Measurements from ENCODE around the gene HOXC13. TPM values are rescaled to one million over a fixed set of nuclear protein-coding genes. Genes with fewer than 3 reads are reported as not detected.

HOXC13 gene
- total RNA-seq, 2 experiments from 2014 or later = not detected

GRCh38 chr12:53937596-53938325, 870 bp upstream of the HOXC13 start:
- H3K27ac Mint-ChIP-seq = no peak overlapping the region
- ATAC-seq (ENCODE audit: poor library complexity) (no peak), DNase-seq (no peak)
- no peak overlapping the region for H3K4me3 Mint-ChIP-seq
- no peaks in the 10 kb centered on the region for H3K36me3 Mint-ChIP-seq (ENCODE audit: low read depth)
- no peaks in the 10 kb centered on the region for H3K36me3 ChIP-seq (ENCODE audit: insufficient read depth, low read length)
- H3K27me3 Mint-ChIP-seq = peaks cover 90% of the 10 kb centered on the region
- intact Hi-C loops (cut with DNase I, micrococcal nuclease) = loop anchor here in 1 of 2 experiments (2.0 kb wide), 1 partner anchor 13 kb away; no protein-coding TSS in a partner anchor
- CTCF ChIA-PET = no interaction called here
- POLR2A ChIA-PET = interaction anchor here (1.3 kb wide), 1 partner anchor 9 kb away, joined by 3 read pairs; no protein-coding TSS in a partner anchor
- H3K4me1 Mint-ChIP-seq (ENCODE audit: low read depth) = peaks cover 35% of the 10 kb centered on the region
- H3K9me3 Mint-ChIP-seq = no peaks in the 10 kb centered on the region
- no peak for TF ChIP-seq CTCF (IDR thresholded peaks at IDR 0.05)
- H3K4me1 ChIP-seq (ENCODE audit: insufficient read depth, low read length) = peaks cover 19% of the 10 kb centered on the region
- no peak overlapping the region for H3K4me3 ChIP-seq (ENCODE audit: low read length)
- H3K27me3 ChIP-seq (ENCODE audit: control insufficient read depth in 1 of 2, insufficient read depth in 2 of 2, low read length in 2 of 2) = peaks cover 87 to 98% of the 10 kb centered on the region in 2 experiments
- H3K27ac ChIP-seq (ENCODE audit: low read depth in 1 of 2, low read length in 2 of 2) = no peak overlapping the region
- H3K9me3 ChIP-seq (ENCODE audit: control insufficient read depth in 1 of 2, insufficient read depth in 1 of 2, low read length in 2 of 2) = peaks cover 0 to 38% of the 10 kb centered on the region in 2 experiments

- TF ChIP-seq CTCF (IDR thresholded peaks at IDR 0.05) = no peak
- peaks cover 19% of the 10 kb centered on the region for H3K4me1 ChIP-seq (ENCODE audit: insufficient read depth, low read length)
- intact Hi-C loops (cut with DNase I, micrococcal nuclease) = no loop called here
- no peak overlapping the region for H3K4me3 ChIP-seq (ENCODE audit: low read length)
- peaks cover 82 to 98% of the 10 kb centered on the region in 2 experiments for H3K27me3 ChIP-seq (ENCODE audit: control insufficient read depth in 1 of 2, insufficient read depth in 2 of 2, low read length in 2 of 2)
- peaks cover 0 to 38% of the 10 kb centered on the region in 2 experiments for H3K9me3 ChIP-seq (ENCODE audit: control insufficient read depth in 1 of 2, insufficient read depth in 1 of 2, low read length in 2 of 2)
- CTCF ChIA-PET = no interaction called here
- no peak for ATAC-seq (ENCODE audit: poor library complexity)
- H3K36me3 Mint-ChIP-seq (ENCODE audit: low read depth) = no peaks in the 10 kb centered on the region
- peaks cover 35% of the 10 kb centered on the region for H3K4me1 Mint-ChIP-seq (ENCODE audit: low read depth)
- H3K36me3 ChIP-seq (ENCODE audit: insufficient read depth, low read length) = no peaks in the 10 kb centered on the region
- H3K27ac ChIP-seq (ENCODE audit: low read depth in 1 of 2, low read length in 2 of 2) = no peak overlapping the region
- no peak overlapping the region for H3K27ac Mint-ChIP-seq
- H3K4me3 Mint-ChIP-seq = no peak overlapping the region
- DNase-seq = no peak
- H3K9me3 Mint-ChIP-seq = no peaks in the 10 kb centered on the region
- peaks cover 90% of the 10 kb centered on the region for H3K27me3 Mint-ChIP-seq
- POLR2A ChIA-PET = no interaction called here
Observed at GRCh38 chr12:53939141-53940108, 794 bp downstream of the HOXC13 start.

GRCh38 chr12:53940443-53941014, 1.9 kb downstream of the HOXC13 start:
- Mint-ChIP-seq H3K4me3 (no peak overlapping the region), H3K27ac (no peak overlapping the region)
- no peak for ATAC-seq (ENCODE audit: poor library complexity)

More at GRCh38 chr12:53940443-53941014, 1.9 kb downstream of the HOXC13 start:
- POLR2A ChIA-PET = no interaction called here
- Mint-ChIP-seq H3K9me3 (no peaks in the 10 kb centered on the region), H3K36me3 (ENCODE audit: low read depth) (no peaks in the 10 kb centered on the region), H3K27me3 (peaks cover 90% of the 10 kb centered on the region), H3K4me1 (ENCODE audit: low read depth) (peaks cover 29% of the 10 kb centered on the region)
- Histone ChIP-seq H3K36me3 (ENCODE audit: insufficient read depth, low read length) (no peaks in the 10 kb centered on the region), H3K9me3 (ENCODE audit: control insufficient read depth in 1 of 2, insufficient read depth in 1 of 2, low read length in 2 of 2) (peaks cover 0 to 44% of the 10 kb centered on the region in 2 experiments), H3K27ac (ENCODE audit: low read depth in 1 of 2, low read length in 2 of 2) (no peak overlapping the region), H3K27me3 (ENCODE audit: control insufficient read depth in 1 of 2, insufficient read depth in 2 of 2, low read length in 2 of 2) (peaks cover 82 to 98% of the 10 kb centered on the region in 2 experiments), H3K4me1 (ENCODE audit: insufficient read depth, low read length) (peaks cover 21% of the 10 kb centered on the region), H3K4me3 (ENCODE audit: low read length) (no peak overlapping the region)
- CTCF ChIA-PET = interaction anchor here (0.6 kb wide), 2 partner anchors 68 to 76 kb away, joined by 3 read pairs; partner anchors contain the start of gene HOXC8
- DNase-seq = no peak
- TF ChIP-seq CTCF (IDR thresholded peaks at IDR 0.05) = no peak
- intact Hi-C loops (cut with DNase I, micrococcal nuclease) = no loop called here

All from CD4-positive, alpha-beta T cell (primary cell).